MCF 10A (cell line): Measurements from ENCODE around the gene FARS2. TPM values are rescaled to one million over a fixed set of nuclear protein-coding genes. Genes with fewer than 3 reads are reported as not detected.

ENCODE experiments used
- BruUV-seq: library from RNA; stranded (reverse); fragments of 400-500 nt; replicated peaks from 2 replicates; lab custom pipeline; 2021; lab: Mats Ljungman, UMichigan
- CTCF ChIA-PET: fragments of 300-600 bp; sonication (Branson Sonifier 250); formaldehyde crosslinking; extraction: SDS; loops from one replicate; lab custom pipeline; 2021; ENCODE audit warnings: antibody characterized with exemption, inconsistent platforms; lab: Yijun Ruan, JAX
- POLR2A ChIA-PET: fragments of 300-600, 350-650 bp; sonication (Branson Sonifier 250); formaldehyde crosslinking; extraction: SDS; loops from one replicate; lab custom pipeline; 2020; ENCODE audit warnings: antibody characterized with exemption, inconsistent platforms; lab: Yijun Ruan, JAX
- DNase-seq: peaks from one replicate; pipeline ENCODE4 v3.0.0-alpha.2; 2018; ENCODE audit not compliant: unreplicated experiment
- H3K27ac Mint-ChIP-seq: one replicate; pipeline ENCODE4 v1.8.0; 2022; ENCODE audit warnings: mild to moderate bottlenecking, low read depth, mixed read lengths; ENCODE audit not compliant: unreplicated experiment
- H3K27me3 Mint-ChIP-seq: one replicate; pipeline ENCODE4 v1.8.0; 2022; ENCODE audit warnings: mixed read lengths; ENCODE audit not compliant: insufficient read depth, unreplicated experiment
- H3K36me3 Mint-ChIP-seq: one replicate; pipeline ENCODE4 v1.8.0; 2022; ENCODE audit warnings: mild to moderate bottlenecking, moderate library complexity, mixed read lengths; ENCODE audit not compliant: insufficient read depth, unreplicated experiment
- H3K4me1 Mint-ChIP-seq: one replicate; pipeline ENCODE4 v1.8.0; 2022; ENCODE audit warnings: mixed read lengths; ENCODE audit not compliant: insufficient read depth, unreplicated experiment
- H3K4me3 Mint-ChIP-seq: one replicate; pipeline ENCODE4 v1.8.0; 2022; ENCODE audit warnings: mild to moderate bottlenecking, moderate library complexity, mixed read lengths; ENCODE audit not compliant: unreplicated experiment
- H3K9me3 Mint-ChIP-seq: one replicate; pipeline ENCODE4 v1.8.0; 2022; ENCODE audit warnings: mixed read lengths; ENCODE audit not compliant: unreplicated experiment
- CTCF ChIP-seq: fragments of 200-600 bp; IDR thresholded peaks from one replicate; pipeline ENCODE4 v1.8.0; 2022; ENCODE audit warnings: antibody characterized with exemption, mild to moderate bottlenecking; ENCODE audit not compliant: unreplicated experiment
- intact Hi-C: fragments of 100-400 bp; cut with micrococcal nuclease; formaldehyde crosslinking; loops from 2 replicates; pipeline ENCODE4 v1.14.1; 2022
- total RNA-seq: library from RNA; stranded (reverse); gene quantifications from 2 replicates; pipeline ENCODE4 v1.2.3, GENCODE V29; 2022

Gene FARS2
- total RNA-seq, 1 experiment from 2014 or later, result 18.2 TPM

GRCh38 chr6:5383856-5384255 is 122.5 kb downstream of the FARS2 start:
- Mint-ChIP-seq H3K4me3 (no peak overlapping the region), H3K9me3 (no peaks in the 10 kb centered on the region), H3K36me3 (no peaks in the 10 kb centered on the region), H3K27ac (no peak overlapping the region), H3K4me1 (no peaks in the 10 kb centered on the region), H3K27me3 (no peaks in the 10 kb centered on the region)
- ChIA-PET CTCF (interaction anchor here (0.6 kb wide), 1 partner anchor 275 kb away, joined by 3 read pairs; no protein-coding TSS in a partner anchor), POLR2A (no interaction called here)
- no peak for DNase-seq
- BruUV-seq, result no TSS peak
- intact Hi-C loops, result no loop called here
- no peak for TF ChIP-seq CTCF

DNA sequence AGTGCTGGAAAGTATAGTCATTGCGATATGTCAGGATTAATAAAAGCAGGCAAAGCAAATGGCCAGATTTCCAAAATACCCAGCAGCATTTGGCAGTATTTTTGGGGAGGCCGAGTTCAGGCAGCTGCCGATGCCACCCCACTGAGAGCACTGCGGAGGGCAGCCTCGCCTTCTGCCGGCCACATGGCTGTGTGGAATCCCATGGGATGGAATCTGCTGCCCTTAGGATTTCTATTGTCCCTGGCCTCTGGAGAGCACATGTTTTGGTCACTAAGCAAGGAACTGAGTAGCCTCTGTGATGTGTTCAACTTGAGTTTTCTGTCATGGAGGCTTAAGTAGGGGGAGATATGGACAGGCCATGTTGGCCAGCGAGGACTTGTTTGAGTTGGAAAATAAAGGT is 123.0 kb downstream of the FARS2 start:
- no peak overlapping the region for H3K27ac Mint-ChIP-seq
- H3K9me3 Mint-ChIP-seq, result no peaks in the 10 kb centered on the region
- H3K36me3 Mint-ChIP-seq, result no peaks in the 10 kb centered on the region
- BruUV-seq, result no TSS peak
- H3K4me3 Mint-ChIP-seq, result no peak overlapping the region
- POLR2A ChIA-PET, result no interaction called here
- DNase-seq, result no peak
- CTCF ChIA-PET, result no interaction called here
- H3K27me3 Mint-ChIP-seq, result no peaks in the 10 kb centered on the region
- no peak for TF ChIP-seq CTCF
- intact Hi-C loops, result no loop called here
- H3K4me1 Mint-ChIP-seq, result no peaks in the 10 kb centered on the region

DNA sequence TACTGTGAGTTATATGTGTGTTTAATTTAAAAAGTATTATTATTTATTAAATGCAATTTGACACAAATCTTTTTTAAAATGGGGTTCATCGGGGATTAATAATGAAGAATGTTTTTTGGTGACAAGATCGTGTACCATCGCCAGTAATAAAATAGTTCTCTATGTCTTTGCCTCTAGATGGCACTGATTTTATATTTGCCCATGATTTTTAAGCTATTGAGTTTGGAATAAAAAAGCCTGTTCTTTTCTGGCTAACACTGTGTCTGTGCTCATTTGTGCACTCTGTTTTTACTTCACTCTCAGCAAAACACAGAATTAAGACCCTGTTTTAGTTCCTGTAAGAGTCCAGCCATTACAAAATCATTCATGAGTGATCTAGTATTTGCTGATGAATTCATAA is 127.0 kb downstream of the FARS2 start:
- H3K27ac Mint-ChIP-seq, result no peak overlapping the region
- ChIA-PET POLR2A (no interaction called here), CTCF (interaction anchor here (1.0 kb wide), 1 partner anchor 45 kb away, joined by 4 read pairs; no protein-coding TSS in a partner anchor)
- no peaks in the 10 kb centered on the region for H3K9me3 Mint-ChIP-seq
- DNase-seq, result no peak
- H3K36me3 Mint-ChIP-seq, result no peaks in the 10 kb centered on the region
- H3K4me1 Mint-ChIP-seq, result no peaks in the 10 kb centered on the region
- intact Hi-C loops, result no loop called here
- TF ChIP-seq CTCF, result no peak
- BruUV-seq, result no TSS peak
- no peaks in the 10 kb centered on the region for H3K27me3 Mint-ChIP-seq
- no peak overlapping the region for H3K4me3 Mint-ChIP-seq

GRCh38 chr6:5389086-5389745 is 127.9 kb downstream of the FARS2 start:
- Mint-ChIP-seq H3K27me3 (no peaks in the 10 kb centered on the region), H3K4me3 (no peak overlapping the region), H3K9me3 (no peaks in the 10 kb centered on the region), H3K27ac (no peak overlapping the region), H3K36me3 (no peaks in the 10 kb centered on the region), H3K4me1 (no peaks in the 10 kb centered on the region)
- intact Hi-C loops, result no loop called here
- ChIA-PET CTCF (interaction anchor here (0.7 to 1.0 kb wide), 2 partner anchors 26 to 44 kb away, joined by 3 to 4 read pairs; no protein-coding TSS in a partner anchor), POLR2A (no interaction called here)
- TF ChIP-seq CTCF, result no peak
- DNase-seq, result no peak
- no TSS peak for BruUV-seq
